Subcutaneous abdominal adipose tissue (tissue), 5 donors: ENCODE measurements around the gene POLR3G.

Experiments used
- H3K27ac ChIP-seq: one replicate; pipeline ENCODE4 v1.7.0; 2013; ENCODE audit warnings: low read depth, mild to moderate bottlenecking, inconsistent platforms, low read length, moderate library complexity
- H3K27me3 ChIP-seq, 5 donors: one replicate each; pipeline ENCODE4 v1.7.0; 2013; ENCODE audit warnings: low read length in 5 of 5, inconsistent platforms in 1 of 5; ENCODE audit not compliant: control insufficient read depth in 5 of 5, insufficient read depth in 4 of 5
- H3K36me3 ChIP-seq, 5 donors: one replicate each; pipeline ENCODE4 v1.7.0; 2013; ENCODE audit warnings: low read length in 5 of 5; ENCODE audit not compliant: control insufficient read depth in 5 of 5, insufficient read depth in 5 of 5
- H3K4me1 ChIP-seq, 5 donors: one replicate each; pipeline ENCODE4 v1.7.0; 2013; ENCODE audit warnings: low read length in 5 of 5, mild to moderate bottlenecking in 3 of 5, moderate library complexity in 1 of 5; ENCODE audit not compliant: control insufficient read depth in 5 of 5, insufficient read depth in 5 of 5
- H3K4me3 ChIP-seq, 5 donors: one replicate each; pipeline ENCODE4 v1.7.0; 2013; ENCODE audit warnings: low read length in 5 of 5, low read depth in 1 of 5
- H3K9ac ChIP-seq, 5 donors: one replicate each; pipeline ENCODE4 v1.7.0; 2013; ENCODE audit warnings: low read length in 5 of 5, mild to moderate bottlenecking in 4 of 5, moderate library complexity in 3 of 5
- H3K9me3 ChIP-seq, 5 donors: one replicate each; pipeline ENCODE4 v1.7.0; 2013; ENCODE audit warnings: low read length in 5 of 5; ENCODE audit not compliant: control insufficient read depth in 5 of 5
- donor health status: healthy.
- donor health status: healthy.
- donor health status: healthy.
- donor health status: healthy.
- donor health status: healthy.

Gene POLR3G

DNA sequence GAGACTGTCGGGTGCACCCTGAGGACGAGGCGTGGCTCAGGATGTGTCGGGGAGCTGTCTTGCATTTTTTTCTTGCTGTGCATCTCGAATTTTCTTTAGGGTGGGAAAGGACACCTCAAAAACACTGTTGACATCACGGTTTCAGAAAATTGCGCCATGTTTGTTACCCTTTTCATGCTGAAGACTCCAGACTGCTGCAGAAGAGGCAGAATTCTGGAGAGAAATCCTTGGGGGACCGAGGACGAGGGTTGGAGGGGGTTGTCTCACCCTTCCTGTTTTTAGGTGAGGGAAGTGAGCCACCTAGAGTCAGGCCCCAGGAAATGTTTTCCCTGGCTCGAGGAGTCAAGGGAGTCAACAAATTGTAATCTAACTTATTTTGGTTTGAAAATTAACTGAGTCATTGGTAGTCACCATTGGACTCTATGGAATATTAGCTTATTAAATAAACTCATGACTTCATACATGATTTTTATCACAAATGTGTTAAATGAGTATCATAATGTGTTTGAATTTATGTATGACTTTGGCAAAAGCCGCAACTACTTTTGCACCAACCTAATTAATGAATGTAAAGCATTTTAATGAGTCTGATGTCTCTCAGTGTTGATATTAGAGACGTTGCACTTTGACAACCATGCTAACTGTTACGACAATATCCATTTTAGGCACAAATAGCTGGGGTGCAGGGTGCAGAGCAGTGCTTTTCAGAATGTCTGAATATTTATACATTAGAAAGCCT, 55.4 kb downstream of the POLR3G start:
- Histone ChIP-seq H3K4me3 (peak overlapping the region; percentile 92 to 98 (median 95)), H3K9ac (peak overlapping the region; percentile 3 to 93 (median 85)), H3K4me1 (peaks cover 2 to 35% (median 31%) of the 10 kb centered on the region in 5 donors), H3K9me3 (no peaks in the 10 kb centered on the region), H3K36me3 (peaks cover 0 to under 1% (median 0%) of the 10 kb centered on the region in 5 donors), H3K27me3 (peaks cover 0 to 1% (median 0%) of the 10 kb centered on the region in 5 donors), H3K27ac (peak overlapping the region; percentile 80)

DNA sequence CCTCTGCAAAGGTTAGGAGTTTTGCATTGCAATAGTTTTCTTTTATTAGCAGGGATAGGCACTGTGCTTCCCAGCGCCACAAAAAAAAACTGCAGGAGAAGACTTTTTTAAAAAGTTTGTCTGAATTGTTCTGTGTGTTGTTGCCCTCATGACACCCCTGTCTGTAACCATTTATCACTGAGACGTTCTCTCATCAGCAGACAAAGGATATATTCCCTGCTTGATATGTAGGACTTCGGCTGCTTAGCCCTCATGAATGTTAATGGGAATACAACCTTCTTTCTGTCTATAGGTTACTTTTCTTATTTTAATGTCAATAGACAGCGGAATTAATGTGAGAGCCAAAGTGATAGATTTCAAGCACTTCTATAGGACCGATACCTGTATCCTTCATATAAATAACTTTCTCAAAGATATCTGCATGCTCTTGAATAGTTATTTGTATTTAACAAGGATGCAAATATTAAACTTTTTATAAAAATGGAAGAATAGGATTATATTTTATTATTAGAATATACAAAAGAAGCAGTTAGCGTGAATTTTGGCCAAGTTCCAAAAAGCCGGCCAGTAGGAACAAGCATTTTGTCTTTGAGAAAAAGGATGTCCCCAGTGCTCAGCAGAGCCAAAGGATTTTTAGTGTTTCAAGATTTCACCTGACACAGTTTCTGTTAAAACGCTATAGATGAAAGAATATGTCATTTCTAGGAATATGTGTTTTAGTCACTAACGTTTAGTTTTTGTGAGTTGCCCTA, 56.2 kb downstream of the POLR3G start:
- Histone ChIP-seq H3K9ac (peak overlapping the region in 1 of 5 donors; percentile 92), H3K36me3 (no peaks in the 10 kb centered on the region), H3K4me1 (peaks cover 2 to 35% (median 31%) of the 10 kb centered on the region in 5 donors), H3K9me3 (no peaks in the 10 kb centered on the region), H3K4me3 (peak overlapping the region in 2 of 5 donors; percentile 92 to 93), H3K27me3 (peaks cover 0 to 6% (median 0%) of the 10 kb centered on the region in 5 donors), H3K27ac (peak overlapping the region; percentile 80)

DNA sequence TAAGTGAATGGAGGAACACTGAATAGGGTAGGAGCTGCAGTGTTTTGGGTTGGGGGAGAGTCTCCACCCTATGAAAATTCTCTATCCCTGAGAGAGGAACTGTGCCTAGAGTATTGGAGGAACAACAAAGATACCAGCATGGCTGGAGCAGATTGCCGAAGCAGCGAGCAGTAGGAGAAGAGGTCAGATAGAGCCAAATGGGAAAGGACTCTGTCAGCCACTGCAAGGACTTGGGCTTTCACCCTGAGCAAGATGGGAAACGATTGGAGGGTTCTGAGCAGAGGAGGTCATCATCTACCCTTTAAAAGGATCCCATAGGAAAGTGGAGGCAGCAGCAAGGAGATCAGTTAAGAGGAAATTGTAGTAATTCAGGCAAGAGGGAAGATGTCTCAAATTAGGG, 59.1 kb downstream of the POLR3G start:
- Histone ChIP-seq H3K27me3 (peaks cover 0 to 6% (median 0%) of the 10 kb centered on the region in 5 donors), H3K9me3 (no peaks in the 10 kb centered on the region), H3K4me1 (peaks cover 2 to 19% (median 14%) of the 10 kb centered on the region in 5 donors), H3K36me3 (no peaks in the 10 kb centered on the region), H3K9ac (no peak overlapping the region), H3K27ac (no peak overlapping the region), H3K4me3 (no peak overlapping the region)

DNA sequence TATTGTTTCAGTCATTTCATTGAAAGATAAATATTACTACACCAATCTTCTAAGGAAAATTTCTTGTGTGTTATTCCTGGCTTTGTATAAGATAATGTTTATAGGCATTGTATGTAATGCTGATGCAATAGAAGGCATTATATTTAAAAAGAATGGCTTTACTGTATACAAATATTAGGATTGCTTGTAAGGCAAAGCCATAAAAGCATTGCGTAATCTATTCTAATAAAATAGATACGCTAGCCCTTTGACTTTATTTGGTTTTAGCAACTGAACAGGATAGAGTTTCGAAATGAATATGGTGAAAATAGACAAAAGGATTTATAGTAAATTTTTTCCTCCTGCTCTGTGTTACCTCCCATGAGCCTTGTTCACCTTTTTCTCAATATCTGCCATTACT, 60.3 kb downstream of the POLR3G start:
- H3K9ac ChIP-seq, result no peak overlapping the region
- peaks cover 2 to 14% (median 11%) of the 10 kb centered on the region in 5 donors for H3K4me1 ChIP-seq
- H3K4me3 ChIP-seq, result no peak overlapping the region
- peaks cover 0 to 6% (median 0%) of the 10 kb centered on the region in 5 donors for H3K27me3 ChIP-seq
- no peaks in the 10 kb centered on the region for H3K36me3 ChIP-seq
- no peak overlapping the region for H3K27ac ChIP-seq
- no peaks in the 10 kb centered on the region for H3K9me3 ChIP-seq

DNA sequence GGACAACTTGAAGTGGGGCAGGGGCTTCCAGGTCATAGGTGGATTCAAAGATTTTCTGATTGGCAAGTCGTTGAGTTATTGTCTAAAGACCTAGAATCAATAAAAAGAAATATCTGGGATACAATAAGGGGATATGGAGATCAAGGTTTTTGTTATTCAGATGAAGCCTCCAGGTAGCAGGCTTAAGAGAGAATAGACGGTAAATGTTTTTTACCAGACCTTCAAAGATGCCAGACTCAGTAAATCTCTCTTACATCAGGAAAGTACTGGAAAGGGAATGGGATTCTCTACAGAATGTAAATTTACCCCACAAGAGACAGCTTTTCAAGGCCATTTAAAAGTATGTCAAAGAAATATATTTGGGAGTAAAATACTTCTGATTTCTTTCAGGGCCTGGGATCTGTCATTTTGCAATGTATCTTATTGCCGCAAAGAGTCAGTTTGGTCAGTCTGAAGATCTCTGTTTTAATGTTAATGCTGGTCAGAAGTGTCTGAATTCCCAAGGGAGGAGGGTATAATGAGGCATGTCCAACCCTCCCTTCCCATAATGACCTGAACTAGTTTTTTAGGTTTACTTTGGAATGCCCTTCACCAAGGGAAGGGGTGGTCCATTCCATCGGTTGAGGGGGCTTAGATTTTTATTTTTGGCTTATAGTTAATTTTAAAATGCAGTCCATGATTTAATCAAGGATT, 68.3 kb downstream of the POLR3G start:
- no peak overlapping the region for H3K9ac ChIP-seq
- no peak overlapping the region for H3K4me3 ChIP-seq
- peaks cover 0 to 6% (median 0%) of the 10 kb centered on the region in 5 donors for H3K4me1 ChIP-seq
- H3K9me3 ChIP-seq, result no peaks in the 10 kb centered on the region
- no peaks in the 10 kb centered on the region for H3K36me3 ChIP-seq
- no peaks in the 10 kb centered on the region for H3K27me3 ChIP-seq
- no peak overlapping the region for H3K27ac ChIP-seq

DNA sequence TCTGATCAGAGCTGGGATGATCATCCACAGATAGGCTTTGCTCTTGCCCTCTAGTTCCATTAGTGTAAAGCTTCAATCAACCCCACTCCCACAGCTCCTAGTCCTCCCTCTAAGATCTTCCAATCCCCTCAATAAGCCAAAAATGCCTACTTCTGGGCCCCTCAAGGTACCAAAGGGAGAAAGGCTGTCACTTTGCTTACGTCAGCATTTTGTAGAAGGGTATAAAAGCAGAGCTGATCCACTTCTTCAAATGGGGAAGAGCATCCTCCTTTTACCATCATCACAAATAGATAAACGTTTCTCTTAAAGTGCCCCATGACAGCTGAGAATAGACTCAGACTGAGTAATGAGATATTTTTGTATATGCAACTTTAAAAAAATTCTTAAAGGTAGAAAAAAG, 70.8 kb downstream of the POLR3G start:
- Histone ChIP-seq H3K27ac (no peak overlapping the region), H3K36me3 (no peaks in the 10 kb centered on the region), H3K4me1 (peaks cover 0 to 6% (median 0%) of the 10 kb centered on the region in 5 donors), H3K27me3 (no peaks in the 10 kb centered on the region), H3K9ac (no peak overlapping the region), H3K4me3 (no peak overlapping the region), H3K9me3 (no peaks in the 10 kb centered on the region)

DNA sequence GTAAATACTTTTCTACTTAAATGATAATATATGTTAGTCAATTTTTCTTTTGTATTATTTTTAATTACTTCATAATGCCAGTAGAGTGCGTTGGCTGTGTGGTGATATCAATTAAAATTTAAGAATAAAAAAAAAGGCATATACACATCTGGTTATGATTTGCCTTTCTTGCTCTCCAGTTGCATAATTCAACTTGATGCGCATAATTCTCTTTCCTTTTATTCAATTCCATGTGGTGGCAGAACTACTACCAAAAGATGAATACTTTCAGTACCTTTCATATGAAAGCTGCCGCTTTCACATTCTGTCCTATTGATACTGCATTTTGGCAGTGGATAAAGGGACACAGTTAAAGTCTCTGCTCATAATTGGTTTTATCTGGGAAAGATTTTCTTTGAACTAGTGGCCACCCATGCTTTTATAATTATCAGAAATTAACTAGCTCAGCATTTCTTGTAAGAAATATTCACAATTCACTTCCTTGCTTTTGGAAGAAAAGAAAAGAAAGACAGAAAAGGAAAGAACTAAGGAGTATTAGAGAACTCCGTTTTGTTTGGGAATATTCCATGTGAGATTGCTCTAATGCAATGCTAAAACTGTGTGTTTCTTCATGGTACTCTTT, 71.7 kb downstream of the POLR3G start:
- H3K9ac ChIP-seq, result no peak overlapping the region
- peaks cover 0 to 6% (median 0%) of the 10 kb centered on the region in 5 donors for H3K4me1 ChIP-seq
- no peaks in the 10 kb centered on the region for H3K36me3 ChIP-seq
- no peaks in the 10 kb centered on the region for H3K27me3 ChIP-seq
- H3K27ac ChIP-seq, result no peak overlapping the region
- H3K9me3 ChIP-seq, result no peaks in the 10 kb centered on the region
- no peak overlapping the region for H3K4me3 ChIP-seq

DNA sequence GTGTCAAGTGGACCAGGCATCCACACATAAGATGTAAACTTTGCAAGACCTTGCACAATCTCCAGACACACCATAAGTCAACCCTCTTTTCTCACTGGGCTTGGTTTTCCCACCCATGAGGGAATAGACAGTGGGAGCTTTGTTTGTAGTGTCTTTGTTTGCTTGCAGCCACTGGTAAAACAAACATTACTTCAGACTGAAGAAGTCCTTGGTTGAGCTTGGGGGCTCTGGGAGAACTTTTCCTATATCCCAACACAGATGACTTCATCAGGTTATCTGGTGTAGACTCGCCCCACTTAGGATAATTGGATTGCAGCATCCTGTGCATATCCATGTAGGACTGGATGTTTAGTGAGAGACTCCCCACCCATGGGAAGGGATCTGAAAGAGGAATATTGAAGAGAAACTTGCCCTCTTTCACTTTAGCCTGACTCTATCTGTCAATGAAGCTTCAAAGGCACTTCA, 72.4 kb downstream of the POLR3G start:
- no peak overlapping the region for H3K4me3 ChIP-seq
- H3K9me3 ChIP-seq, result no peaks in the 10 kb centered on the region
- H3K9ac ChIP-seq, result no peak overlapping the region
- H3K27me3 ChIP-seq, result no peaks in the 10 kb centered on the region
- H3K36me3 ChIP-seq, result no peaks in the 10 kb centered on the region
- peaks cover 0 to 6% (median 0%) of the 10 kb centered on the region in 5 donors for H3K4me1 ChIP-seq
- H3K27ac ChIP-seq, result no peak overlapping the region

DNA sequence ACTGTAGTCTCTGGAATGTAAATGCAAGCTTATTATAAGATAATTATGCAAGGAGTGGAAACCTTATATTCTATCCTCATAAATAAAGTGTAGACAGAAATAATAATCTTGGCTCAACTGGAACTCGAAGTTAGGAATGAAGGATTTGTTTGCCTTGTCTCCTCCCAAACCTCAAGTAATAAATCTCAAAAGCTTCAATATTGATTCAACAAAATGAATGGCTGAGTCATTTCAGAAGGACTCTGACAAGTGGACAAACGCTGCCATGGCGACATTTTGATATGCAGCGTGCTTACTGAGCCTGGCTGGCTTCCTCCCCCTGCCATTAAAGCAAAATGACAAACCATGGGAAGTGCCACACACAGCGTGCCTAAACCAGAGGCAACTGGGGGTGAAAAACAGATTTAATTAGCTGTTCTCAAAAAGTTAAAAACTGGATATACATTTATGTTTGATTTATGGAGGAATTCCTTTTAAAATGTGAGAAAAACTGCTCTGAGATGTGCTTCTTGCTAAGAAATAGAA, 73.5 kb downstream of the POLR3G start:
- no peak overlapping the region for H3K4me3 ChIP-seq
- no peaks in the 10 kb centered on the region for H3K9me3 ChIP-seq
- peaks cover 0 to 6% (median 0%) of the 10 kb centered on the region in 5 donors for H3K4me1 ChIP-seq
- no peaks in the 10 kb centered on the region for H3K36me3 ChIP-seq
- H3K27me3 ChIP-seq, result no peaks in the 10 kb centered on the region
- no peak overlapping the region for H3K9ac ChIP-seq
- no peak overlapping the region for H3K27ac ChIP-seq
